WTC11 (cell line): ENCODE results near the gene BCOR. TPM values are rescaled to one million over a fixed set of nuclear protein-coding genes. Genes with fewer than 3 reads are reported as not detected.

ENCODE experiments used
- ATAC-seq: fragments of 200-7000 bp; cut with Tn5 transposase; 2 replicates; pipeline ENCODE4 v1.10.0; 2021; ENCODE audit warnings: mild to moderate bottlenecking, moderate library complexity
- CTCF ChIA-PET: fragments of 300-600 bp; sonication (Branson Sonifier 250); formaldehyde crosslinking; loops from one replicate; lab custom pipeline; 2021; ENCODE audit warnings: antibody characterized with exemption; lab: Charles Lee
- POLR2A ChIA-PET: fragments of 350-600 bp; sonication (Branson Sonifier 250); formaldehyde crosslinking; loops from one replicate; lab custom pipeline; 2021; ENCODE audit warnings: antibody characterized with exemption; lab: Charles Lee
- DNase-seq: peaks from one replicate; pipeline ENCODE4 v3.0.0; 2021; ENCODE audit warnings: low spot score
- H3K27ac Mint-ChIP-seq: 2 replicates; pipeline ENCODE4 v1.8.0; 2021; ENCODE audit warnings: mixed read lengths
- H3K27me3 Mint-ChIP-seq: 2 replicates; pipeline ENCODE4 v1.8.0; 2021; ENCODE audit warnings: low read depth, mild to moderate bottlenecking, moderate library complexity, mixed read lengths
- H3K36me3 Mint-ChIP-seq: 2 replicates; pipeline ENCODE4 v1.8.0; 2021; ENCODE audit warnings: mixed read lengths
- H3K4me1 Mint-ChIP-seq: 2 replicates; pipeline ENCODE4 v1.8.0; 2022; ENCODE audit warnings: mixed read lengths
- H3K4me3 Mint-ChIP-seq: 2 replicates; pipeline ENCODE4 v1.8.0; 2021; ENCODE audit warnings: mild to moderate bottlenecking, moderate library complexity, mixed read lengths
- H3K9me3 Mint-ChIP-seq: 2 replicates; pipeline ENCODE4 v1.8.0; 2021; ENCODE audit warnings: mixed read lengths
- AR ChIP-seq: fragments of 250-450 bp; sonication (Bioruptor Pico); IDR thresholded peaks from 2 replicates; pipeline ENCODE4 v1.9.0; 2021; ENCODE audit warnings: mild to moderate bottlenecking
- ATF3 ChIP-seq: sonication (generic); formaldehyde crosslinking; conservative IDR thresholded peaks from 2 replicates; pipeline ENCODE4 v1.8.1; 2022; ENCODE audit warnings: mild to moderate bottlenecking, missing genetic modification reagents
- CBFB ChIP-seq: sonication (generic); formaldehyde crosslinking; IDR thresholded peaks from 2 replicates; pipeline ENCODE4 v1.8.1; 2022; ENCODE audit warnings: mild to moderate bottlenecking, low read depth, missing genetic modification reagents
- CDX4 ChIP-seq: fragments of 250-450 bp; sonication (Bioruptor Pico); IDR thresholded peaks from 2 replicates; pipeline ENCODE4 v1.9.0; 2021; ENCODE audit warnings: moderate library complexity, mild to moderate bottlenecking, inconsistent platforms, borderline replicate concordance
- CTCF ChIP-seq: fragments of 200-600 bp; IDR thresholded peaks from 2 replicates; pipeline ENCODE4 v1.8.0; 2022; ENCODE audit warnings: antibody characterized with exemption
- E2F1 ChIP-seq: sonication (generic); formaldehyde crosslinking; IDR thresholded peaks from 2 replicates; pipeline ENCODE4 v1.8.0; 2022; ENCODE audit warnings: mild to moderate bottlenecking, missing genetic modification reagents
- ERG ChIP-seq: fragments of 250-450 bp; sonication (Bioruptor Pico); IDR thresholded peaks from 2 replicates; pipeline ENCODE4 v1.8.0; 2021; ENCODE audit warnings: mild to moderate bottlenecking
- FOXP4 ChIP-seq: sonication (generic); formaldehyde crosslinking; IDR thresholded peaks from 2 replicates; pipeline ENCODE4 v1.8.0; 2022; ENCODE audit warnings: mild to moderate bottlenecking, missing genetic modification reagents
- IRF2 ChIP-seq: sonication (generic); formaldehyde crosslinking; IDR thresholded peaks from 2 replicates; pipeline ENCODE4 v1.8.0; 2022; ENCODE audit warnings: low read depth, missing genetic modification reagents, borderline replicate concordance
- MXD4 ChIP-seq: fragments of 250-450 bp; sonication (Bioruptor Pico); IDR thresholded peaks from 2 replicates; pipeline ENCODE4 v1.8.0; 2021; ENCODE audit warnings: mild to moderate bottlenecking, moderate library complexity, borderline replicate concordance
- NFATC4 ChIP-seq: fragments of 250-450 bp; sonication (Bioruptor Pico); IDR thresholded peaks from 2 replicates; pipeline ENCODE4 v1.9.0; 2021; ENCODE audit warnings: mild to moderate bottlenecking
- PRDM15 ChIP-seq: sonication (generic); formaldehyde crosslinking; IDR thresholded peaks from 2 replicates; pipeline ENCODE4 v1.8.0; 2022; ENCODE audit warnings: missing genetic modification reagents
- PRRX2 ChIP-seq: fragments of 250-450 bp; sonication (Bioruptor Pico); IDR thresholded peaks from 2 replicates; pipeline ENCODE4 v1.8.0; 2021; ENCODE audit warnings: mild to moderate bottlenecking
- RORB ChIP-seq: fragments of 250-450 bp; sonication (Bioruptor Pico); IDR thresholded peaks from 2 replicates; pipeline ENCODE4 v1.9.0; 2021; ENCODE audit warnings: mild to moderate bottlenecking
- SMAD4 ChIP-seq: sonication (generic); formaldehyde crosslinking; IDR thresholded peaks from 2 replicates; pipeline ENCODE4 v1.8.0; 2022; ENCODE audit warnings: mild to moderate bottlenecking, missing genetic modification reagents
- SOX15 ChIP-seq: fragments of 250-450 bp; sonication (Bioruptor Pico); IDR thresholded peaks from 2 replicates; pipeline ENCODE4 v1.9.0; 2021; ENCODE audit warnings: mild to moderate bottlenecking
- TP53 ChIP-seq: sonication (generic); formaldehyde crosslinking; IDR thresholded peaks from 2 replicates; pipeline ENCODE4 v1.8.1; 2023; ENCODE audit warnings: mild to moderate bottlenecking, missing genetic modification reagents
- ZNF121 ChIP-seq: sonication (generic); formaldehyde crosslinking; IDR thresholded peaks from 2 replicates; pipeline ENCODE4 v1.8.0; 2023; ENCODE audit warnings: missing genetic modification reagents
- ZNF281 ChIP-seq: sonication (generic); formaldehyde crosslinking; IDR thresholded peaks from 2 replicates; pipeline ENCODE4 v1.8.0; 2023; ENCODE audit warnings: mild to moderate bottlenecking, missing genetic modification reagents
- ZNF671 ChIP-seq: fragments of 250-450 bp; sonication (Bioruptor Pico); IDR thresholded peaks from 2 replicates; pipeline ENCODE4 v1.8.0; 2021; ENCODE audit warnings: mild to moderate bottlenecking
- total RNA-seq: library from RNA; stranded (reverse); gene quantifications from 3 replicates; pipeline ENCODE4 v1.2.3, GENCODE V29; 2021

Gene BCOR
- total RNA-seq, 1 experiment from 2014 or later: 44.5 TPM

GRCh38 chrX:40047485-40047884, 50.3 kb downstream of the BCOR start:
- no peak for TF ChIP-seq IRF2
- no peak for TF ChIP-seq PRDM15
- no peak for TF ChIP-seq E2F1 (CRISPR knock-in tag)
- no peak for TF ChIP-seq MXD4 (CRISPR knock-in tag)
- no peak for TF ChIP-seq ZNF671 (CRISPR knock-in tag)
- no peak for TF ChIP-seq SMAD4 (CRISPR knock-in tag)
- TF ChIP-seq CDX4 (CRISPR knock-in tag): no peak
- no peak for TF ChIP-seq ZNF121 (CRISPR knock-in tag)
- no peak for TF ChIP-seq RORB (CRISPR knock-in tag)
- Mint-ChIP-seq H3K9me3 (peaks cover 46% of the 10 kb centered on the region), H3K4me1 (no peaks in the 10 kb centered on the region), H3K4me3 (no peak overlapping the region), H3K27ac (no peak overlapping the region), H3K27me3 (no peaks in the 10 kb centered on the region), H3K36me3 (peaks cover 57% of the 10 kb centered on the region)
- ChIA-PET POLR2A (no interaction called here), CTCF (interaction anchor here (0.6 kb wide), 1 partner anchor 508 kb away, joined by 3 read pairs; no protein-coding TSS in a partner anchor)
- ATAC-seq (no peak), DNase-seq (no peak)

GRCh38 chrX:40043895-40044294, 53.9 kb downstream of the BCOR start:
- H3K27me3 Mint-ChIP-seq: no peaks in the 10 kb centered on the region
- CTCF ChIA-PET: no interaction called here
- H3K27ac Mint-ChIP-seq: no peak overlapping the region
- no peak for ATAC-seq
- peaks cover 11% of the 10 kb centered on the region for H3K4me1 Mint-ChIP-seq
- POLR2A ChIA-PET: no interaction called here
- peaks cover 21% of the 10 kb centered on the region for H3K36me3 Mint-ChIP-seq
- no peak overlapping the region for H3K4me3 Mint-ChIP-seq
- DNase-seq: no peak
- peaks cover 22% of the 10 kb centered on the region for H3K9me3 Mint-ChIP-seq
- TF ChIP-seq SOX15 (CRISPR knock-in tag): no peak
- no peak for TF ChIP-seq CBFB (CRISPR knock-in tag)
- TF ChIP-seq TP53 (CRISPR knock-in tag): no peak
- TF ChIP-seq FOXP4: no peak
- no peak for TF ChIP-seq AR (CRISPR knock-in tag)
- TF ChIP-seq NFATC4 (CRISPR knock-in tag): no peak
- no peak for TF ChIP-seq CTCF
- no peak for TF ChIP-seq ATF3 (CRISPR knock-in tag)
- no peak for TF ChIP-seq ERG (CRISPR knock-in tag)
- TF ChIP-seq PRRX2: no peak
- TF ChIP-seq ZNF281 (CRISPR knock-in tag): no peak
